Measurements from ENCODE around the gene APOB.

Gene APOB

GRCh38 chr2:21043744-21044532 is at the start of gene APOB:
Gene APOB, minus strand, starts transcription at chr2:21044073. Its CDS starts 128 bp downstream, at chr2:21043945.
- no peak within 1 kb of the TSS for H3K9ac ChIP-seq (ENCODE audit: low read length)
- no peak within 1 kb of the TSS for H2AFZ ChIP-seq (ENCODE audit: low read length)
- H3K9me3 ChIP-seq (ENCODE audit: low read length): no peaks in the 10 kb centered on the region
- no peaks in the 10 kb centered on the region for H4K20me1 ChIP-seq (ENCODE audit: insufficient read depth, low read length)
- no peaks in the 10 kb centered on the region; the same call in 1 of the 2 replicates for H3K27me3 ChIP-seq (ENCODE audit: insufficient read depth, low read length)
- no peaks in the 10 kb centered on the region for H3K36me3 ChIP-seq (ENCODE audit: insufficient read depth, low read length)
- H3F3A ChIP-seq (ENCODE audit: insufficient read depth, low read length): no peaks in the 10 kb centered on the region
- no peaks in the 10 kb centered on the region for H3K79me2 ChIP-seq (ENCODE audit: insufficient read depth, low read length)
- no peak within 1 kb of the TSS for H3K4me2 ChIP-seq (ENCODE audit: low read length)
- H3K9me2 ChIP-seq (ENCODE audit: low read depth, low read length): no peaks in the 10 kb centered on the region
- TF ChIP-seq, protein P1, sequence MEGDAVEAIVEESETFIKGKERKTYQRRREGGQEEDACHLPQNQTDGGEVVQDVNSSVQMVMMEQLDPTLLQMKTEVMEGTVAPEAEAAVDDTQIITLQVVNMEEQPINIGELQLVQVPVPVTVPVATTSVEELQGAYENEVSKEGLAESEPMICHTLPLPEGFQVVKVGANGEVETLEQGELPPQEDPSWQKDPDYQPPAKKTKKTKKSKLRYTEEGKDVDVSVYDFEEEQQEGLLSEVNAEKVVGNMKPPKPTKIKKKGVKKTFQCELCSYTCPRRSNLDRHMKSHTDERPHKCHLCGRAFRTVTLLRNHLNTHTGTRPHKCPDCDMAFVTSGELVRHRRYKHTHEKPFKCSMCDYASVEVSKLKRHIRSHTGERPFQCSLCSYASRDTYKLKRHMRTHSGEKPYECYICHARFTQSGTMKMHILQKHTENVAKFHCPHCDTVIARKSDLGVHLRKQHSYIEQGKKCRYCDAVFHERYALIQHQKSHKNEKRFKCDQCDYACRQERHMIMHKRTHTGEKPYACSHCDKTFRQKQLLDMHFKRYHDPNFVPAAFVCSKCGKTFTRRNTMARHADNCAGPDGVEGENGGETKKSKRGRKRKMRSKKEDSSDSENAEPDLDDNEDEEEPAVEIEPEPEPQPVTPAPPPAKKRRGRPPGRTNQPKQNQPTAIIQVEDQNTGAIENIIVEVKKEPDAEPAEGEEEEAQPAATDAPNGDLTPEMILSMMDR (IDR thresholded peaks at IDR 0.05; ENCODE audit: low read length): no peak
- TF ChIP-seq EZH2 (IDR thresholded peaks at IDR 0.05; ENCODE audit: borderline replicate concordance, low read length): no peak
- no peak within 1 kb of the TSS for H3K4me3 ChIP-seq (ENCODE audit: low read depth, low read length, poor library complexity, severe bottlenecking)
- no peaks in the 10 kb centered on the region for H3K4me1 ChIP-seq (ENCODE audit: insufficient read depth, low read length, severe bottlenecking)
- no peak within 1 kb of the TSS for H3K27ac ChIP-seq (ENCODE audit: low read depth, low read length, poor library complexity, severe bottlenecking)

GRCh38 chr2:21092308-21092869 is 48.5 kb upstream of the APOB start:
- no peaks in the 10 kb centered on the region for H3F3A ChIP-seq (ENCODE audit: insufficient read depth, low read length)
- H3K4me2 ChIP-seq (ENCODE audit: low read length): no peak overlapping the region
- H3K9ac ChIP-seq (ENCODE audit: low read length): no peak overlapping the region
- no peak for TF ChIP-seq EZH2 (IDR thresholded peaks at IDR 0.05; ENCODE audit: borderline replicate concordance, low read length)
- TF ChIP-seq, protein P1 (IDR thresholded peaks at IDR 0.05; ENCODE audit: low read length): no peak
- no peaks in the 10 kb centered on the region for H3K36me3 ChIP-seq (ENCODE audit: insufficient read depth, low read length)
- no peaks in the 10 kb centered on the region for H3K79me2 ChIP-seq (ENCODE audit: insufficient read depth, low read length)
- no peak overlapping the region for H2AFZ ChIP-seq (ENCODE audit: low read length)
- H3K27ac ChIP-seq (ENCODE audit: low read depth, low read length, poor library complexity, severe bottlenecking): no peak overlapping the region
- H4K20me1 ChIP-seq (ENCODE audit: insufficient read depth, low read length): no peaks in the 10 kb centered on the region
- H3K4me3 ChIP-seq (ENCODE audit: low read depth, low read length, poor library complexity, severe bottlenecking): no peak overlapping the region
- no peaks in the 10 kb centered on the region for H3K4me1 ChIP-seq (ENCODE audit: insufficient read depth, low read length, severe bottlenecking)
- H3K27me3 ChIP-seq (ENCODE audit: insufficient read depth, low read length): no peaks in the 10 kb centered on the region
- H3K9me2 ChIP-seq (ENCODE audit: low read depth, low read length): no peaks in the 10 kb centered on the region
- no peaks in the 10 kb centered on the region for H3K9me3 ChIP-seq (ENCODE audit: low read length)

DNA sequence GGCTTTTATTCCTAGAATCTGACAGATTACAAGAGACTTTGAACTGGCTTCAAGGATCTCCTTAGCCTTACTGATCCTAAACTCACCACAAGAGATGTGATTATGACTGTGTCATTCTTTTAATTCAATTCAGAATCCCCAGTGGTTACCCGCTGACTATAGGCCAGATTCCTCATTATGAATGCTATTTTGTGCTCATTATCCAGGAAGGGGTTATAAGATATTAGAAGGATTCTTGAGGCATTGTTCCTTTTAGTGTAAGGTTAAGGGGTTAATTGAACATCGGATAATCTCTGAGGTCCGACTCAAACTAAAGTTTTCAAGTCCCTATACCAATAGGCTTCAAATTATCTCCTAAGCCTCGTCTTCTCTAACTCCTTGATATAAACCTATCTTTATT is 40.5 kb upstream of the APOB start:
- no peaks in the 10 kb centered on the region for H3K27me3 ChIP-seq (ENCODE audit: insufficient read depth, low read length)
- H4K20me1 ChIP-seq (ENCODE audit: insufficient read depth, low read length): no peaks in the 10 kb centered on the region
- H3K9me2 ChIP-seq (ENCODE audit: low read depth, low read length): no peaks in the 10 kb centered on the region
- no peak overlapping the region for H2AFZ ChIP-seq (ENCODE audit: low read length)
- H3F3A ChIP-seq (ENCODE audit: insufficient read depth, low read length): no peaks in the 10 kb centered on the region
- no peak overlapping the region for H3K9ac ChIP-seq (ENCODE audit: low read length)
- no peak overlapping the region for H3K4me3 ChIP-seq (ENCODE audit: low read depth, low read length, poor library complexity, severe bottlenecking)
- TF ChIP-seq, protein P1 (IDR thresholded peaks at IDR 0.05; ENCODE audit: low read length): no peak
- no peak for TF ChIP-seq EZH2 (IDR thresholded peaks at IDR 0.05; ENCODE audit: borderline replicate concordance, low read length)
- H3K36me3 ChIP-seq (ENCODE audit: insufficient read depth, low read length): no peaks in the 10 kb centered on the region
- H3K27ac ChIP-seq (ENCODE audit: low read depth, low read length, poor library complexity, severe bottlenecking): no peak overlapping the region
- H3K79me2 ChIP-seq (ENCODE audit: insufficient read depth, low read length): no peaks in the 10 kb centered on the region
- no peaks in the 10 kb centered on the region for H3K9me3 ChIP-seq (ENCODE audit: low read length)
- no peak overlapping the region for H3K4me2 ChIP-seq (ENCODE audit: low read length)
- no peaks in the 10 kb centered on the region for H3K4me1 ChIP-seq (ENCODE audit: insufficient read depth, low read length, severe bottlenecking)

All from OCI-LY1 (cell line).